CD4-positive, alpha-beta memory T cell (primary cell): ENCODE measurements around the gene GYS1. TPM values are rescaled to one million over a fixed set of nuclear protein-coding genes. Genes with fewer than 3 reads are reported as not detected.
"Not testable (repeated sequence)": the region's sequence is repeated elsewhere in the genome, so short reads cannot be mapped to it uniquely, and the experiment has no call there.

ENCODE experiments used
- CTCF ChIA-PET: fragments of 350-600 bp; sonication (Branson Sonifier 250); formaldehyde crosslinking; loops from one replicate; lab custom pipeline; 2021; ENCODE audit warnings: inconsistent platforms; ENCODE audit not compliant: partially characterized antibody; lab: Charles Lee
- POLR2A ChIA-PET: fragments of 350-600 bp; sonication (Branson Sonifier 250); formaldehyde crosslinking; loops from one replicate; lab custom pipeline; 2021; ENCODE audit not compliant: partially characterized antibody; lab: Charles Lee
- DNase-seq, 5 donors: peaks; one replicate each; pipeline versions ENCODE4 v3.0.0 to v3.0.0-alpha.2; 2020 to 2022; ENCODE audit warnings: mixed read lengths in 1 of 5
- H3K27ac ChIP-seq: one replicate; pipeline ENCODE4 v1.7.0; 2013; ENCODE audit warnings: low read depth, low read length
- H3K27me3 ChIP-seq: 2 replicates; pipeline ENCODE4 v1.7.0; 2013; ENCODE audit warnings: mild to moderate bottlenecking, low read length, moderate library complexity; ENCODE audit not compliant: insufficient read depth
- H3K36me3 ChIP-seq: 2 replicates; pipeline ENCODE4 v1.7.0; 2013; ENCODE audit warnings: mild to moderate bottlenecking, low read length, moderate library complexity; ENCODE audit not compliant: insufficient read depth
- H3K4me1 ChIP-seq: 2 replicates; pipeline ENCODE4 v1.7.0; 2013; ENCODE audit warnings: mild to moderate bottlenecking, low read length, moderate library complexity; ENCODE audit not compliant: insufficient read depth
- H3K4me3 ChIP-seq, 2 donors: one replicate each; pipeline ENCODE4 v1.7.0; 2013; ENCODE audit warnings: low read length in 2 of 2, mild to moderate bottlenecking in 1 of 2
- H3K9me3 ChIP-seq, 2 donors: one replicate each; pipeline ENCODE4 v1.7.0; 2013; ENCODE audit warnings: low read length in 2 of 2, control low read depth in 1 of 2; ENCODE audit not compliant: control insufficient read depth in 1 of 2
- H3K27ac Mint-ChIP-seq, 7 donors: one replicate each; pipeline ENCODE4 v1.8.0; 2020 to 2021; ENCODE audit warnings: mixed read lengths in 7 of 7, mild to moderate bottlenecking in 6 of 7, inconsistent platforms in 3 of 7, moderate library complexity in 3 of 7
- H3K27me3 Mint-ChIP-seq, 2 donors: one replicate each; pipeline ENCODE4 v1.8.0; 2020 to 2021; ENCODE audit warnings: mixed read lengths in 2 of 2
- H3K36me3 Mint-ChIP-seq, 2 donors: one replicate each; pipeline ENCODE4 v1.8.0; 2020 to 2021; ENCODE audit warnings: mixed read lengths in 2 of 2, inconsistent platforms in 1 of 2, mild to moderate bottlenecking in 1 of 2
- H3K4me1 Mint-ChIP-seq, 4 donors: one replicate each; pipeline ENCODE4 v1.8.0; 2020 to 2021; ENCODE audit warnings: mixed read lengths in 4 of 4, mild to moderate bottlenecking in 1 of 4
- H3K4me3 Mint-ChIP-seq, 8 donors: one replicate each; pipeline ENCODE4 v1.8.0; 2020 to 2021; ENCODE audit warnings: mixed read lengths in 8 of 8, mild to moderate bottlenecking in 7 of 8, moderate library complexity in 6 of 8, inconsistent platforms in 3 of 8
- H3K9me3 Mint-ChIP-seq, 8 donors: one replicate each; pipeline ENCODE4 v1.8.0; 2020 to 2021; ENCODE audit warnings: mixed read lengths in 8 of 8, mild to moderate bottlenecking in 5 of 8, inconsistent platforms in 3 of 8, moderate library complexity in 1 of 8
- intact Hi-C: fragments of 100-400 bp; cut with micrococcal nuclease; formaldehyde crosslinking; loops from one replicate; pipeline ENCODE4 v1.15.1; 2023
- polyA plus RNA-seq, 2 donors: library from polyadenylated mRNA; unstranded; fragments of 300-500 nt; fragmentation: Illumina TruSeq; gene quantifications; one replicate each; pipeline ENCODE4 v1.2.3, GENCODE V29; 2021
- total RNA-seq, 2 experiments: library from RNA; stranded (reverse); gene quantifications; one replicate each; pipeline ENCODE4 v1.2.3, GENCODE V29; 2021

Gene GYS1
- total and polyA plus RNA-seq, 4 experiments from 2014 or later: 30.6 to 56.4 (median 43.8) TPM

GRCh38 chr19:48934837-48935236, 58.3 kb downstream of the GYS1 start:
- H3K4me3 ChIP-seq: no peak overlapping the region
- H3K9me3 ChIP-seq: no peaks in the 10 kb centered on the region
- Mint-ChIP-seq H3K4me3 (no peak overlapping the region), H3K9me3 (no peaks in the 10 kb centered on the region), H3K4me1 (peaks cover 5 to 17% (median 11%) of the 10 kb centered on the region in 4 donors), H3K36me3 (no peaks in the 10 kb centered on the region), H3K27ac (no peak overlapping the region), H3K27me3 (no peaks in the 10 kb centered on the region)
- H3K27ac ChIP-seq: no peak overlapping the region
- peaks cover 6% of the 10 kb centered on the region for H3K4me1 ChIP-seq
- H3K27me3 ChIP-seq: no peaks in the 10 kb centered on the region
- intact Hi-C loops: no loop called here
- CTCF ChIA-PET: no interaction called here
- no peak for DNase-seq
- POLR2A ChIA-PET: no interaction called here
- no peaks in the 10 kb centered on the region for H3K36me3 ChIP-seq

- intact Hi-C loops: loop anchor here (1.0 to 2.0 kb wide), 5 partner anchors 21 to 75 kb away; partner anchors contain the start of genes BAX, FTL and NUCB1
- no peaks in the 10 kb centered on the region for H3K9me3 Mint-ChIP-seq
- Histone ChIP-seq H3K4me1 (peaks cover 6% of the 10 kb centered on the region), H3K36me3 (no peaks in the 10 kb centered on the region), H3K9me3 (no peaks in the 10 kb centered on the region), H3K27me3 (no peaks in the 10 kb centered on the region), H3K4me3 (peak within 1 kb of the TSS; percentile 39 to 54), H3K27ac (peak within 1 kb of the TSS; percentile 23)
- peak; percentile 86 to 92 (median 87) for DNase-seq
- H3K4me3 Mint-ChIP-seq: peak within 1 kb of the TSS; percentile 77 to 92 (median 88)
- CTCF ChIA-PET: interaction anchor here (0.8 to 1.8 kb wide), 8 partner anchors 14 to 783 kb away, joined by 3 to 12 read pairs (median 4); partner anchors contain the start of gene RUVBL2
- POLR2A ChIA-PET: interaction anchor here (0.8 to 2.0 kb wide), 15 partner anchors 9 to 61 kb away, joined by 3 to 22 read pairs (median 4); partner anchors contain the start of genes BAX, FTL, GYS1 and NUCB1
- H3K27ac Mint-ChIP-seq: peak within 1 kb of the TSS in 6 of 7 donors; percentile 49 to 93 (median 90)
- no peaks in the 10 kb centered on the region for H3K27me3 Mint-ChIP-seq
- H3K36me3 Mint-ChIP-seq: no peaks in the 10 kb centered on the region
- peaks cover 5 to 17% (median 11%) of the 10 kb centered on the region in 4 donors for H3K4me1 Mint-ChIP-seq
Measured at GRCh38 chr19:48933382-48933932, 59.7 kb downstream of the GYS1 start, which contains the start of gene DHDH. Gene DHDH (plus strand): TSS chr19:48933699. CDS start chr19:48933722, 23 bp downstream.

GRCh38 chr19:48928164-48929025, 64.7 kb downstream of the GYS1 start:
- Histone ChIP-seq H3K9me3 (no peaks in the 10 kb centered on the region), H3K27me3 (no peaks in the 10 kb centered on the region), H3K4me1 (peaks cover 6% of the 10 kb centered on the region), H3K4me3 (no peak overlapping the region), H3K36me3 (no peaks in the 10 kb centered on the region), H3K27ac (no peak overlapping the region)
- ChIA-PET POLR2A (no interaction called here), CTCF (interaction anchor here (0.7 kb wide), 1 partner anchor 200 kb away, joined by 3 read pairs; no protein-coding TSS in a partner anchor)
- intact Hi-C loops: no loop called here
- Mint-ChIP-seq H3K4me1 (peaks cover 4 to 11% (median 7%) of the 10 kb centered on the region in 4 donors), H3K27me3 (no peaks in the 10 kb centered on the region), H3K27ac (no peak overlapping the region), H3K36me3 (no peaks in the 10 kb centered on the region), H3K9me3 (no peaks in the 10 kb centered on the region), H3K4me3 (no peak overlapping the region)
- DNase-seq: no peak

GRCh38 chr19:48927692-48928091, 65.4 kb downstream of the GYS1 start:
- POLR2A ChIA-PET, H3K9me3 Mint-ChIP-seq, H3K4me1 Mint-ChIP-seq, H3K27me3 Mint-ChIP-seq, H3K4me1 ChIP-seq, intact Hi-C loops, H3K36me3 Mint-ChIP-seq, CTCF ChIA-PET, H3K36me3 ChIP-seq, H3K4me3 Mint-ChIP-seq, DNase-seq, H3K9me3 ChIP-seq, H3K27me3 ChIP-seq, H3K27ac Mint-ChIP-seq, H3K27ac ChIP-seq, H3K4me3 ChIP-seq: not testable (repeated sequence)

GRCh38 chr19:48926909-48927308, 66.2 kb downstream of the GYS1 start:
- Histone ChIP-seq H3K4me3 (no peak overlapping the region), H3K4me1 (no peaks in the 10 kb centered on the region), H3K27me3 (no peaks in the 10 kb centered on the region), H3K27ac (no peak overlapping the region), H3K36me3 (peaks cover 10% of the 10 kb centered on the region), H3K9me3 (no peaks in the 10 kb centered on the region)
- peak overlapping the region; percentile 36 to 75 (median 66) for H3K4me3 Mint-ChIP-seq
- peak in 2 of 5 donors; percentile 9 to 11 for DNase-seq
- H3K4me1 Mint-ChIP-seq: peaks cover 0 to 4% (median 3%) of the 10 kb centered on the region in 4 donors
- H3K9me3 Mint-ChIP-seq: no peaks in the 10 kb centered on the region
- no peaks in the 10 kb centered on the region for H3K27me3 Mint-ChIP-seq
- POLR2A ChIA-PET: no interaction called here
- H3K27ac Mint-ChIP-seq: peak overlapping the region in 2 of 7 donors; percentile 22 to 34
- peaks cover 3 to 7% of the 10 kb centered on the region in 2 donors for H3K36me3 Mint-ChIP-seq
- intact Hi-C loops: no loop called here
- CTCF ChIA-PET: no interaction called here

- H3K27ac ChIP-seq, H3K27me3 ChIP-seq, H3K4me3 Mint-ChIP-seq, DNase-seq, H3K9me3 Mint-ChIP-seq, H3K4me3 ChIP-seq, intact Hi-C loops, H3K4me1 ChIP-seq, H3K9me3 ChIP-seq, H3K27me3 Mint-ChIP-seq, H3K27ac Mint-ChIP-seq, H3K4me1 Mint-ChIP-seq: not testable (repeated sequence)
- peaks cover 3 to 13% of the 10 kb centered on the region in 2 donors for H3K36me3 Mint-ChIP-seq
- CTCF ChIA-PET: interaction anchor here (0.6 kb wide), 1 partner anchor 46 kb away, joined by 4 read pairs; no protein-coding TSS in a partner anchor
- peaks cover 17% of the 10 kb centered on the region for H3K36me3 ChIP-seq
- POLR2A ChIA-PET: interaction anchor here (0.6 kb wide), 2 partner anchors 26 to 54 kb away, joined by 3 read pairs; partner anchors contain the start of gene PPP1R15A
Measured at GRCh38 chr19:48925890-48926289, 67.2 kb downstream of the GYS1 start.
